Skin of body (tissue), 2 donors: ENCODE measurements around the gene NAALAD2. TPM values are rescaled to one million over a fixed set of nuclear protein-coding genes. Genes with fewer than 3 reads are reported as not detected.
"Not testable (repeated sequence)": the region's sequence is repeated elsewhere in the genome, so short reads cannot be mapped to it uniquely, and the experiment has no call there.

Experiments used
- DNase-seq: peaks from one replicate; lab custom pipeline; 2025; lab: John Stamatoyannopoulos, UW
- total RNA-seq: library from RNA; depleted of rRNA; stranded (reverse); fragments of >200 nt; gene quantifications from one replicate; pipeline ENCODE4 v1.2.3, GENCODE V29; 2014

Gene NAALAD2
- total RNA-seq, result 11.4 TPM

- peak; percentile 35 for DNase-seq
These were observed at the start of gene NAALAD2 for GRCh38 chr11:90134478-90135003. TSS of gene NAALAD2 (plus strand) at chr11:90134663. CDS start at chr11:90134759, 96 bp downstream.

GRCh38 chr11:90085650-90086049 lies 48.8 kb upstream of the NAALAD2 start, which contains the start of gene UBTFL1:
TSS of gene UBTFL1 (plus strand) at chr11:90085950. CDS start at chr11:90085950, 0 bp downstream.
- not testable (repeated sequence) for DNase-seq

- not testable (repeated sequence) for DNase-seq
These were observed 45.7 kb upstream of the NAALAD2 start for GRCh38 chr11:90088731-90089130.

GRCh38 chr11:90095230-90095924 lies 39.1 kb upstream of the NAALAD2 start:
- DNase-seq, result not testable (repeated sequence)

- not testable (repeated sequence) for DNase-seq
These were observed 36.2 kb upstream of the NAALAD2 start for GRCh38 chr11:90098261-90098660.

- DNase-seq, result no peak
These were observed 34.0 kb upstream of the NAALAD2 start for GRCh38 chr11:90100431-90100830.

- no peak for DNase-seq
These were observed 20.9 kb upstream of the NAALAD2 start for GRCh38 chr11:90113541-90113940.

- DNase-seq, result no peak
These were observed 14.3 kb upstream of the NAALAD2 start for GRCh38 chr11:90120191-90120590.

- no peak for DNase-seq
These were observed 10.1 kb upstream of the NAALAD2 start for GRCh38 chr11:90124371-90124770.

GRCh38 chr11:90124946-90125345 lies 9.5 kb upstream of the NAALAD2 start:
- DNase-seq, result no peak

GRCh38 chr11:90133560-90134477 lies 644 bp upstream of the NAALAD2 start:
- peak; percentile 22 for DNase-seq

- DNase-seq, result no peak
These were observed 553 bp downstream of the NAALAD2 start for GRCh38 chr11:90135016-90135415.

- DNase-seq, result no peak
These were observed 14.4 kb downstream of the NAALAD2 start for GRCh38 chr11:90148900-90149299.

- not testable (repeated sequence) for DNase-seq
These were observed 32.6 kb downstream of the NAALAD2 start for GRCh38 chr11:90166982-90167573.

- not testable (repeated sequence) for DNase-seq
These were observed 33.2 kb downstream of the NAALAD2 start for GRCh38 chr11:90167704-90168103.

GRCh38 chr11:90168571-90168970 lies 34.1 kb downstream of the NAALAD2 start:
- DNase-seq, result no peak

- DNase-seq, result no peak
These were observed 36.9 kb downstream of the NAALAD2 start for GRCh38 chr11:90171359-90171758.

GRCh38 chr11:90176069-90176468 lies 41.6 kb downstream of the NAALAD2 start:
- DNase-seq, result no peak

- no peak for DNase-seq
These were observed 44.3 kb downstream of the NAALAD2 start for GRCh38 chr11:90178751-90179150.

- no peak for DNase-seq
These were observed 45.5 kb downstream of the NAALAD2 start for GRCh38 chr11:90179923-90180322.

GRCh38 chr11:90187839-90188238 lies 53.4 kb downstream of the NAALAD2 start:
- no peak for DNase-seq

- no peak for DNase-seq
These were observed 54.5 kb downstream of the NAALAD2 start for GRCh38 chr11:90189011-90189410.
